Measurements from ENCODE around the gene ABLIM2. TPM values are rescaled to one million over a fixed set of nuclear protein-coding genes. Genes with fewer than 3 reads are reported as not detected.

The ABLIM2 gene
- polyA plus RNA-seq, 1 donor from 2014 or later = 14.9 TPM

DNA sequence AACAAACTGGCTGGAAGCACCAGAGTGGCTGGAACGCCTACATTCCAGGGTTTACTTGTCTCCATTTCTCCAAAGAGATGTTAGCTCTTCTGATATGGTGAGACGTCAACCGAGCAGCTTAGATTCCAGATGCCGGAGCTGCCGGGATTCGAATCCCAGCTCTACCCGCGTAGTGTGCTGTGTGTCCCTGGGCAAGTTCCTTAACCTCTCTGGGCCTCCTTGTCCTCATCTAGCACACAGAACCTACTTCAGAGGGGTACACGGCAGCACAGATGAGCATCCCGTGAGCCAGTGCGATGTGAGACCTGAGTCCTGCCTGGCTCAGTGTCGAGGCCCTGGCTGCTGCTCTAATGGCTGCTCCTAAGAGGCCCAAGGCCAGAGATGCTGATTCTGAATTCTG, 60.1 kb downstream of the ABLIM2 start:
- peaks cover 4% of the 10 kb centered on the region for H3K9me3 ChIP-seq (ENCODE audit: low read length)
- H3K9me2 ChIP-seq (ENCODE audit: insufficient read depth, low read length) = no peaks in the 10 kb centered on the region
- H3K4me3 ChIP-seq (ENCODE audit: low read length) = no peak overlapping the region
- no peak overlapping the region for H3K27ac ChIP-seq (ENCODE audit: low read length)
- no peaks in the 10 kb centered on the region for H3K36me3 ChIP-seq (ENCODE audit: insufficient read depth, low read length)
- no peaks in the 10 kb centered on the region for H3K79me2 ChIP-seq (replicated peaks; ENCODE audit: insufficient read depth, low read length)
- no peaks in the 10 kb centered on the region for H3K27me3 ChIP-seq (ENCODE audit: insufficient read depth, low read depth, low read length)
- H2AFZ ChIP-seq (ENCODE audit: low read depth, low read length) = no peak overlapping the region
- no peak overlapping the region for H3K4me2 ChIP-seq (ENCODE audit: low read length)
- H3K9ac ChIP-seq (ENCODE audit: low read length) = no peak overlapping the region
- TF ChIP-seq EP300 (conservative IDR thresholded peaks at IDR 0.05; ENCODE audit: poor library complexity, severe bottlenecking) (no peak), RAD21 (conservative IDR thresholded peaks at IDR 0.05) (no peak), EZH2 (IDR thresholded peaks at IDR 0.05; ENCODE audit: borderline replicate concordance, insufficient read depth, low read length, poor library complexity, severe bottlenecking) (no peak), SMC3 (conservative IDR thresholded peaks at IDR 0.05; ENCODE audit: poor library complexity) (no peak), MXI1 (conservative IDR thresholded peaks at IDR 0.05; ENCODE audit: poor library complexity, severe bottlenecking) (no peak), POLR2AphosphoS5 (IDR thresholded peaks at IDR 0.05) (no peak)
- no peaks in the 10 kb centered on the region for H3F3A ChIP-seq (ENCODE audit: insufficient read depth, low read length, poor library complexity, severe bottlenecking)
- no peaks in the 10 kb centered on the region for H4K20me1 ChIP-seq (ENCODE audit: insufficient read depth)

DNA sequence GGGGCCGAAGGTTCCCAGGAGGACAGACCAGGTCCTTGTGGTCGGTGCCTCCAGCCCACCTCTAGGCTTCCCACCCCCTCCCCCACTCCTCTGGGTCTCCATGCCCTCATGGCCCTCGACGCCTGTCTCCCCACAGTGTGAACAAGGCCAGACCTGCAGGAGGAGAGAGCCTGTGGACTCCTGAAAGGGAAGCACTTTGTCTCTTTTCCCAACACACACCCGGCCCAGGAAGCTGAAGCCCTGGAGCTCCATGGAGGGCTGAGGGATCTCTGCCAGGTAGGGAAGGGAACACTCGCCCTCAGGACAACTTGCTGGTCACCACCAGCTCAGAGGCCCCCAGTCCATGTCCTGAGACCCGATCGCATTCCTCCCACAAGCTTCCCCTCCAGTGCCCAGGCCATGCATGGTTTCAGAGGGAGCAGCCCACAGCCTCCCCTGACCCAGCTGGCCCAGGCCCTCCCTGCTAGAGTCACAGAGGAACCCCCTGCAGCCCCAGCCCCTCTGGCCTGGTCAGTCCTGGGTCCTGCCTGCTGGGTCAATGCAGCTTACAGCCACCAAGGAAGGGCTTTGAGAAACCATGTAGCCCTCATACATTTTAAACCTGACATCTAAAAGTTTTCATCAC, 60.8 kb downstream of the ABLIM2 start:
- no peaks in the 10 kb centered on the region for H3F3A ChIP-seq (ENCODE audit: insufficient read depth, low read length, poor library complexity, severe bottlenecking)
- no peaks in the 10 kb centered on the region for H3K36me3 ChIP-seq (ENCODE audit: insufficient read depth, low read length)
- no peak overlapping the region for H3K27ac ChIP-seq (ENCODE audit: low read length)
- H3K4me3 ChIP-seq (ENCODE audit: low read length) = no peak overlapping the region
- H3K9me2 ChIP-seq (ENCODE audit: insufficient read depth, low read length) = no peaks in the 10 kb centered on the region
- H3K79me2 ChIP-seq (replicated peaks; ENCODE audit: insufficient read depth, low read length) = no peaks in the 10 kb centered on the region
- H3K9me3 ChIP-seq (ENCODE audit: low read length) = peaks cover 4% of the 10 kb centered on the region
- H3K4me2 ChIP-seq (ENCODE audit: low read length) = no peak overlapping the region
- no peak overlapping the region for H2AFZ ChIP-seq (ENCODE audit: low read depth, low read length)
- H3K9ac ChIP-seq (ENCODE audit: low read length) = no peak overlapping the region
- no peaks in the 10 kb centered on the region for H3K27me3 ChIP-seq (ENCODE audit: insufficient read depth, low read depth, low read length)
- H4K20me1 ChIP-seq (ENCODE audit: insufficient read depth) = no peaks in the 10 kb centered on the region
- TF ChIP-seq SMC3 (conservative IDR thresholded peaks at IDR 0.05; ENCODE audit: poor library complexity) (no peak), EZH2 (IDR thresholded peaks at IDR 0.05; ENCODE audit: borderline replicate concordance, insufficient read depth, low read length, poor library complexity, severe bottlenecking) (no peak), TAF1 (IDR thresholded peaks at IDR 0.05; ENCODE audit: low read depth) (no peak), REST (IDR thresholded peaks at IDR 0.05; ENCODE audit: borderline replicate concordance) (no peak), POLR2AphosphoS5 (IDR thresholded peaks at IDR 0.05) (no peak), CTCF (IDR thresholded peaks at IDR 0.05; ENCODE audit: poor library complexity, severe bottlenecking) (no peak), MXI1 (conservative IDR thresholded peaks at IDR 0.05; ENCODE audit: poor library complexity, severe bottlenecking) (no peak), EP300 (conservative IDR thresholded peaks at IDR 0.05; ENCODE audit: poor library complexity, severe bottlenecking) (no peak), RAD21 (conservative IDR thresholded peaks at IDR 0.05) (no peak)

Measured in neural cell (in vitro differentiated cells).